GM18505 (cell line): ENCODE data around the gene ZFPM1.

Experiments
- ATAC-seq: cut with Tn5 transposase; IDR thresholded peaks from one replicate; pipeline ENCODE4 v1.9.1; 2021; ENCODE audit not compliant: unreplicated experiment
- POLR2A ChIP-seq: IDR thresholded peaks from 4 replicates; pipeline ENCODE4 v1.6.1; 2011; ENCODE audit warnings: borderline replicate concordance; ENCODE audit not compliant: insufficient read depth, insufficient read length; ENCODE audit errors: extremely low read depth

Gene ZFPM1

GRCh38 chr16:88486398-88487123 is 33.5 kb downstream of the ZFPM1 start:
- no peak for TF ChIP-seq POLR2A
- no peak for ATAC-seq

GRCh38 chr16:88487124-88487432 is 34.0 kb downstream of the ZFPM1 start:
- no peak for ATAC-seq
- no peak for TF ChIP-seq POLR2A

GRCh38 chr16:88487920-88488851 is 35.1 kb downstream of the ZFPM1 start:
- no peak for ATAC-seq
- no peak for TF ChIP-seq POLR2A

GRCh38 chr16:88489163-88489741 is 36.2 kb downstream of the ZFPM1 start:
- TF ChIP-seq POLR2A: no peak
- ATAC-seq: no peak

GRCh38 chr16:88491001-88491559 is 38.0 kb downstream of the ZFPM1 start:
- ATAC-seq: no peak
- TF ChIP-seq POLR2A: no peak

GRCh38 chr16:88491560-88492310 is 38.7 kb downstream of the ZFPM1 start:
- no peak for TF ChIP-seq POLR2A
- ATAC-seq: no peak

DNA sequence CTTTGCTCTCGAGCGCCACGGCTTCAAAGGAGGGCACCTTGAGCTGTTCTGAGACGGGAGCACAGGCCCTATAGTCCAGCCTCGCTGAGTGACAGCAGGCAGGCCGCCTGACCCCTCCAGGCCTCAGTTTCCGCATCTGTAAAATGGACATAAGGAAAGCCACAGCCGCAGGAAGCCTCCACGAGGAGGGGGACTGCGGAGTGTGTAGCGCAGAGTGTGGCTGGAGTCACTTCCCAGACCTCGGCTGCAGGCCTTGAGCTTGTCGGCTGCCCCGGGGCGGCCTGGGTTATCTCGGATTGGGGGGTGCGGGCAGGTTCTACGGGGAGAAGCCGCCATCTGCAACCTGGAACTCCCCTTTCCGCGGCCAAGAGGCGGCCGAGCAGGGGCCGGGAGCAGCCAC is 40.8 kb downstream of the ZFPM1 start:
- TF ChIP-seq POLR2A: no peak

GRCh38 chr16:88494335-88495154 is 41.5 kb downstream of the ZFPM1 start:
- no peak for ATAC-seq

More for the DNA sequence above, 40.8 kb downstream of the ZFPM1 start:
- ATAC-seq: no peak

GRCh38 chr16:88495268-88495772 is 42.2 kb downstream of the ZFPM1 start:
- ATAC-seq: no peak
- TF ChIP-seq POLR2A: no peak

More at GRCh38 chr16:88494335-88495154, 41.5 kb downstream of the ZFPM1 start:
- no peak for TF ChIP-seq POLR2A

GRCh38 chr16:88497561-88498462 is 44.7 kb downstream of the ZFPM1 start:
- no peak for TF ChIP-seq POLR2A
- ATAC-seq: no peak
